Prostate gland (tissue), 2 donors: ENCODE data around the gene CARS2. TPM values are rescaled to one million over a fixed set of nuclear protein-coding genes. Genes with fewer than 3 reads are reported as not detected.
"Not testable (repeated sequence)": the region's sequence is repeated elsewhere in the genome, so short reads cannot be mapped to it uniquely, and the experiment has no call there.

Source experiments
- DNase-seq: peaks from one replicate; pipeline ENCODE4 v3.0.0-alpha.2; 2019; ENCODE audit warnings: low spot score
- H3K27ac ChIP-seq, 2 donors: fragments of 200-600 bp; sonication (generic); 2 replicates each; pipeline ENCODE4 v1.5.1; 2017 to 2019
- H3K27me3 ChIP-seq: fragments of 200-600 bp; sonication (generic); replicated peaks from 2 replicates; pipeline ENCODE4 v1.5.1; 2019; ENCODE audit not compliant: insufficient read depth
- H3K36me3 ChIP-seq, 2 donors: fragments of 200-600 bp; sonication (generic); 1 replicate in 1 of 2; 2 replicates in 1 of 2; pipeline versions ENCODE4 v1.5.1 to v1.8.1; 2017 to 2019
- H3K4me1 ChIP-seq: fragments of 200-600 bp; sonication (generic); replicated peaks from 2 replicates; pipeline ENCODE4 v1.5.1; 2019
- H3K4me3 ChIP-seq, 2 donors: fragments of 200-600 bp; sonication (generic); 2 replicates each; pipeline ENCODE4 v1.5.1; 2017 to 2019
- H3K9me3 ChIP-seq: fragments of 200-600 bp; sonication (generic); 2 replicates; pipeline ENCODE4 v1.5.1; 2017
- POLR2A ChIP-seq: fragments of 450-650 bp; IDR thresholded peaks from one replicate; pipeline ENCODE4 v1.6.1; 2016; ENCODE audit warnings: antibody characterized with exemption, mild to moderate bottlenecking
- POLR2AphosphoS5 ChIP-seq: sonication (generic); formaldehyde crosslinking; IDR thresholded peaks from one replicate; pipeline ENCODE4 v1.6.1; 2017; ENCODE audit warnings: antibody characterized with exemption
- WGBS: methylation state at CpG from one replicate; pipeline ENCODE4 v1.1.5; 2018; 5-methylcytosine and 5-hydroxymethylcytosine counted together
- intact Hi-C: fragments of 100-400 bp; cut with DNase I; formaldehyde crosslinking; loops from one replicate; pipeline ENCODE4 v1.14.2; 2022
- total RNA-seq, 2 donors: library from RNA; depleted of rRNA; stranded (reverse); fragments of >200 nt; gene quantifications; one replicate each; pipeline ENCODE4 v1.1.0, GENCODE V29; 2016
- TF ChIP-seq, protein P1 (sequence below), 4 experiments: fragments of 200-600 bp in 2 of 4; fragments of 450-650 bp in 2 of 4; sonication (generic) in 2 of 4; IDR thresholded peaks; 1 replicate in 3 of 4; 2 replicates in 1 of 4; pipeline ENCODE4 v1.5.1; 2016 to 2019; ENCODE audit warnings: antibody characterized with exemption in 4 of 4, mild to moderate bottlenecking in 2 of 4, moderate library complexity in 2 of 4

CARS2 gene
- total RNA-seq, 2 donors from 2014 or later, result 40.5 to 85.5 TPM

DNA sequence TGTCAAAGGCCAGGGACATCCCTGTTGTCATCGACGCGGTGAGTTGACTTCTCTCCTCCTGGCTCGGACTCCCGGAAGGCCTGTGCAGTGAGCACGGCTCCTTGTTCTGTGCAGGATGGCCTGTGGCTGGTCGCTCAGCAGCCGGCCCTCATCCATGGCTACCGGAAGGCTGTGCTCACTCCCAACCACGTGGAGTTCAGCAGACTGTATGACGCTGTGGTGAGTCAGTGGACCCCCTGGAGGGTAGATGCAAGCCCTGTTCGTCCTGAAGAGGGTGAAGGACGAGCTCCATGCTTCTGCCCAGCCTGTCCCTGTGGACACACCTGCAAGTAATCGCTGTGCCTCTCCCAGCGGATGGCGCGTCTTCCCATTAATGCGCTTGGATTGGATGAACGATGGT lies 71.4 kb downstream of the CARS2 start:
- no peak for TF ChIP-seq POLR2A
- TF ChIP-seq POLR2AphosphoS5, result no peak
- TF ChIP-seq, protein P1, sequence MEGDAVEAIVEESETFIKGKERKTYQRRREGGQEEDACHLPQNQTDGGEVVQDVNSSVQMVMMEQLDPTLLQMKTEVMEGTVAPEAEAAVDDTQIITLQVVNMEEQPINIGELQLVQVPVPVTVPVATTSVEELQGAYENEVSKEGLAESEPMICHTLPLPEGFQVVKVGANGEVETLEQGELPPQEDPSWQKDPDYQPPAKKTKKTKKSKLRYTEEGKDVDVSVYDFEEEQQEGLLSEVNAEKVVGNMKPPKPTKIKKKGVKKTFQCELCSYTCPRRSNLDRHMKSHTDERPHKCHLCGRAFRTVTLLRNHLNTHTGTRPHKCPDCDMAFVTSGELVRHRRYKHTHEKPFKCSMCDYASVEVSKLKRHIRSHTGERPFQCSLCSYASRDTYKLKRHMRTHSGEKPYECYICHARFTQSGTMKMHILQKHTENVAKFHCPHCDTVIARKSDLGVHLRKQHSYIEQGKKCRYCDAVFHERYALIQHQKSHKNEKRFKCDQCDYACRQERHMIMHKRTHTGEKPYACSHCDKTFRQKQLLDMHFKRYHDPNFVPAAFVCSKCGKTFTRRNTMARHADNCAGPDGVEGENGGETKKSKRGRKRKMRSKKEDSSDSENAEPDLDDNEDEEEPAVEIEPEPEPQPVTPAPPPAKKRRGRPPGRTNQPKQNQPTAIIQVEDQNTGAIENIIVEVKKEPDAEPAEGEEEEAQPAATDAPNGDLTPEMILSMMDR (IDR thresholded peaks at IDR 0.05), result no peak
- peaks cover 4 to 31% of the 10 kb centered on the region in 2 donors for H3K36me3 ChIP-seq
- no peak for DNase-seq
- H3K4me1 ChIP-seq, result peaks cover 5% of the 10 kb centered on the region
- H3K9me3 ChIP-seq, result no peaks in the 10 kb centered on the region
- H3K27me3 ChIP-seq, result no peaks in the 10 kb centered on the region
- intact Hi-C loops, result no loop called here
- no peak overlapping the region for H3K4me3 ChIP-seq
- WGBS, result 92% methylated on average over 19 of the region's 19 CpGs
- no peak overlapping the region for H3K27ac ChIP-seq

DNA sequence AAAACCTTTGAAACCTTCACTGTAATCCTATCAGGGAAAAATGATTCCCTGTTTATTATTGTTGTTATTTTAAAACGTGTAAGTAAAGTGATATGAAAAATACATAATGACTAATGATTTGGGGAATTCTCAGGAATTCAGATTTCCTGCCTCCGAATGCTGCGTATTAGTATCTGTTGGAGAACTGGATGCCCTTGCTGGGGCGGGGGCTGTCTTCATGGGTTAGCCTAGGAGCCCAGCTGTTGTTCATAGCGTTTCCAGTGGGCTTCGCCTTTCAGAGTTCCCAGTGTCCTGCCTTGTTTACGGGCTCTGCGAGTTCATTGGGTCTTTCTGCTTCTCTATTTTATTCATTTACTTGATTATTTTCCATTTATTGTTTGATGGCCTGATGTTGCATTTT lies 72.1 kb downstream of the CARS2 start:
- H3K27me3 ChIP-seq, result no peaks in the 10 kb centered on the region
- H3K27ac ChIP-seq, result no peak overlapping the region
- WGBS, result 85% methylated on average over 8 of the region's 8 CpGs
- H3K9me3 ChIP-seq, result no peaks in the 10 kb centered on the region
- no peak for DNase-seq
- H3K36me3 ChIP-seq, result peaks cover 4 to 30% of the 10 kb centered on the region in 2 donors
- peaks cover 5% of the 10 kb centered on the region for H3K4me1 ChIP-seq
- no peak overlapping the region for H3K4me3 ChIP-seq
- intact Hi-C loops, result no loop called here
- TF ChIP-seq POLR2AphosphoS5 (no peak), POLR2A (no peak)
- TF ChIP-seq, protein P1 (IDR thresholded peaks at IDR 0.05), result no peak

DNA sequence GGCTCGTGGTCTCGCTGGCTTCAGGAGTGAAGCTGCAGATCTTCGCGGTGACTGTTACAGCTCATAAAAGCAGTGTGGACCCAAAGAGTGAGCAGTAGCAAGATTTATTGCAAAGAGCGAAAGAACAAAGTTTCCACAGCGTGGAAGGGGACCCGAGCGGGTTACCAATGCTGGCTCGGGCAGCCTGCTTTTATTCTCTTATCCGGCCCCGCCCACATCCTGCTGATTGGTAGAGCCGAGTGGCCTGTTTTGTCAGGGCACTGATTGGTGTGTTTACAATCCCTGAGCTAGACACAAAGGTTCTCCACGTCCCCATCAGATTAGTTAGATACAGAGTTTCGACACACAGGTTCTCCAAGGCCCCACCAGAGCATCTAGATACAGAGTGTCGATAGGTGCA lies 73.7 kb downstream of the CARS2 start:
- peaks cover 0 to 24% of the 10 kb centered on the region in 2 donors for H3K36me3 ChIP-seq
- 86% methylated on average over 15 of the region's 15 CpGs for WGBS
- H3K27me3 ChIP-seq, DNase-seq, H3K27ac ChIP-seq, H3K9me3 ChIP-seq, intact Hi-C loops, H3K4me1 ChIP-seq, H3K4me3 ChIP-seq: not testable (repeated sequence)

DNA sequence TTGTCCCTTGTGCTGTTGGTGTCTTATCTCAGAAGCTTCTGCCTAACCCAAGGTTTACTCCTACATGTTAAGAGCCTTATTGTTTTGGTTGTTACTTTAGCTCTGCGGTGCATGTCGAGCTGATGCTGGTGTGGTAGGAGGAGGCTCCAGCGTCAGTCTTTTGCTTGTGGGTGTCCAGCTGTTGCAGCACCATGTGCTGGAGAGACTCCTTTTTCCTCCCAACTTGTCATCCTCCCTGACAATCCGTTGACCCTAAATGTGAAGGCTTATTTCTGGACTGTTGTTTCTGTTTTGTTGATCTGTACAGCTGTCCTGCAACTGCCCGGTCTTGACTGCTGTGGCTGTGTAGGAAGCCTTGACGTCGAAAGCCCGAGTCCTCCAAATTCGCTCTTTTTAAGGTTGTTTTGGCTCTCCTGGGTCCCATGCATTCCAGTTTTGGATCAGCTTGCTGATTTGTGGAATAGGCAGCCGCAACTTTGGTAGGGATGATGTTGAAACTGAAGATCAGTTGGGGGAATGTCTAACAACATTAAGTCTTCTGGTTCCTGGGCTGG lies 75.3 kb downstream of the CARS2 start:
- Histone ChIP-seq H3K4me3 (no peak overlapping the region), H3K27ac (no peak overlapping the region), H3K4me1 (peaks cover 11% of the 10 kb centered on the region), H3K36me3 (peaks cover 0 to 11% of the 10 kb centered on the region in 2 donors), H3K9me3 (no peaks in the 10 kb centered on the region), H3K27me3 (no peaks in the 10 kb centered on the region)
- DNase-seq, result no peak
- 76% methylated on average over 10 of the region's 10 CpGs for WGBS
- intact Hi-C loops, result no loop called here
- TF ChIP-seq POLR2A (no peak), POLR2AphosphoS5 (no peak)
- TF ChIP-seq, protein P1 (IDR thresholded peaks at IDR 0.05), result no peak

DNA sequence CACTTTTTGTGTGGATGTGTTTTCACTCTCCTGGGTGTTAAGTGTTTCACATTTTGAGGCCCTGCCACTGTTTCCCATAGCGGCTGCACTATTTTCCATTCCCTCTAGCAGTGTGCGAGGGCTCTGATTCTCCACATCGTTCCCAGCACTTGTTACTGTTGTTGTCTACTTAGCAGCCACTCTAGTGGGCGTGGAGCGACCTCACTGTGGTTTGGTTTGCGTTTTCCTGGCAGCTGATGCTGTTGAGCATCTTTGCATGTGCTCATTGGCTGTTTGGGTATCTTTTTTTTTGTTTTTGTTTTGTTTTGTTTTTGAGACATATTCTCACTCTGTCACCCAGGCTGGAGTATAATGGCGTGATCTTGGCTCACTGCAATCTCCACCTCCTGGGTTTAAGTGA lies 76.2 kb downstream of the CARS2 start:
- H3K27ac ChIP-seq, result no peak overlapping the region
- 88% methylated on average over 7 of the region's 7 CpGs for WGBS

More for the DNA sequence above, 76.2 kb downstream of the CARS2 start:
- Histone ChIP-seq H3K4me1 (peaks cover 11% of the 10 kb centered on the region), H3K36me3 (peaks cover 0 to 2% of the 10 kb centered on the region in 2 donors), H3K27me3 (no peaks in the 10 kb centered on the region), H3K9me3 (no peaks in the 10 kb centered on the region), H3K4me3 (no peak overlapping the region)
- no peak for TF ChIP-seq POLR2AphosphoS5
- TF ChIP-seq POLR2A, result no peak
- TF ChIP-seq, protein P1 (IDR thresholded peaks at IDR 0.05), result no peak
- DNase-seq, result no peak
- intact Hi-C loops, result no loop called here
